Ishikawa (cell line): ENCODE data around the gene PDE2A.

ENCODE experiments used
- CEBPB ChIP-seq: IDR thresholded peaks from 2 replicates; pipeline ENCODE4 v1.6.1; 2012
- CREB1 ChIP-seq: IDR thresholded peaks from 2 replicates; pipeline ENCODE4 v1.6.1; 2012; ENCODE audit warnings: low read depth
- EGR1 ChIP-seq: IDR thresholded peaks from 2 replicates; pipeline ENCODE4 v1.6.1; 2012
- EP300 ChIP-seq: IDR thresholded peaks from 2 replicates; pipeline ENCODE4 v1.6.1; 2012; ENCODE audit warnings: borderline replicate concordance
- FOXM1 ChIP-seq: IDR thresholded peaks from 2 replicates; pipeline ENCODE4 v1.6.1; 2012; ENCODE audit warnings: low read depth, borderline replicate concordance
- MAX ChIP-seq: IDR thresholded peaks from 2 replicates; pipeline ENCODE4 v1.6.1; 2012
- NFIC ChIP-seq: IDR thresholded peaks from 2 replicates; pipeline ENCODE4 v1.6.1; 2012
- RAD21 ChIP-seq: IDR thresholded peaks from 2 replicates; pipeline ENCODE4 v1.6.1; 2012; ENCODE audit warnings: low read depth
- REST ChIP-seq: IDR thresholded peaks from 2 replicates; pipeline ENCODE4 v1.6.1; 2012; ENCODE audit warnings: low read depth, mild to moderate bottlenecking
- TAF1 ChIP-seq: IDR thresholded peaks from 2 replicates; pipeline ENCODE4 v1.6.1; 2012; ENCODE audit warnings: low read depth, mild to moderate bottlenecking
- TCF12 ChIP-seq: IDR thresholded peaks from 2 replicates; pipeline ENCODE4 v1.6.1; 2012; ENCODE audit warnings: low read depth
- TEAD4 ChIP-seq: IDR thresholded peaks from 2 replicates; pipeline ENCODE4 v1.6.1; 2012
- USF1 ChIP-seq: IDR thresholded peaks from 2 replicates; pipeline ENCODE4 v1.6.1; 2012
- YY1 ChIP-seq: IDR thresholded peaks from 2 replicates; pipeline ENCODE4 v1.6.1; 2012; ENCODE audit warnings: low read depth
- ZBTB7A ChIP-seq: IDR thresholded peaks from 2 replicates; pipeline ENCODE4 v1.6.1; 2012; ENCODE audit warnings: low read depth

The PDE2A gene

DNA sequence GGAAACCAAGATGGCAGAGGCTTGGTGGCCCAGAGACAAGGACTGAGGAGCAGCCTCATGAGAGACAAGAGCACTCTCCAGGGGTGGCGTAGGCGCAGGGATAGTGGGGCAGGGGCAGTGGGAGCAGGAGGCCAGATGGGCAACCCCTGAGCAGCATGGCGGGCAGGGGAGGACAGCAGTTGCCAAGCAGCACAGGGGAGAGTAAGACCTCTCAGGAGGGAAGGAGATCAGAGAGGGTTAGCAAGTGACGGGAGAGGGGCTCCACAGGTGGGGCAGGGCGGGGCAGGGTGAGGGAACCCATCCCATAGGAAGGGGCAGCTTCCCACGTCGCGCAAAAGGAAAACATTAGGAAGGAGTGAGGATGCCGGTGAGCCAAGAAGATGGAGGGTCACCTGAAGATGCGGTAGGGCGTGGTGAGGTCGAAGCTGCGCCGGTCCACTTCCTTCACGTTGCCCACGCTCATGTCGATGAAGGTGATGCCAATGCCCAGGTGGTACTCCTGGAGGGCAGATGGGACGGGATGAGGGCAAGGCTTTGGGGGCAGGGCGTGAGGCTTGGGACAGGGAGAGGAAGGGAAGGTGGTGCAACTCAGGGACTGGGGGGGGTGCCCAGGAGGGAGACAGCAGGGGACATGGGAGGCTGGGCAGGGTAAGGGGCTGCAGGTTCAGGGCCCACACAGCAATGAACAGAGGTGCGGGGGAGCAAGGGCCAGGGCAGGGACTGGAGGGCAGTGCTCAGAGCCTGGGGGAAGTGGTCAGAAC is 35.4 kb upstream of the PDE2A start:
- no peak for TF ChIP-seq TCF12
- no peak for TF ChIP-seq MAX
- no peak for TF ChIP-seq YY1
- no peak for TF ChIP-seq REST
- no peak for TF ChIP-seq CEBPB
- TF ChIP-seq FOXM1, result no peak
- no peak for TF ChIP-seq CREB1
- no peak for TF ChIP-seq TEAD4
- TF ChIP-seq EP300, result no peak
- no peak for TF ChIP-seq RAD21
- TF ChIP-seq EGR1, result no peak
- TF ChIP-seq USF1, result no peak
- TF ChIP-seq TAF1, result no peak
- no peak for TF ChIP-seq NFIC

DNA sequence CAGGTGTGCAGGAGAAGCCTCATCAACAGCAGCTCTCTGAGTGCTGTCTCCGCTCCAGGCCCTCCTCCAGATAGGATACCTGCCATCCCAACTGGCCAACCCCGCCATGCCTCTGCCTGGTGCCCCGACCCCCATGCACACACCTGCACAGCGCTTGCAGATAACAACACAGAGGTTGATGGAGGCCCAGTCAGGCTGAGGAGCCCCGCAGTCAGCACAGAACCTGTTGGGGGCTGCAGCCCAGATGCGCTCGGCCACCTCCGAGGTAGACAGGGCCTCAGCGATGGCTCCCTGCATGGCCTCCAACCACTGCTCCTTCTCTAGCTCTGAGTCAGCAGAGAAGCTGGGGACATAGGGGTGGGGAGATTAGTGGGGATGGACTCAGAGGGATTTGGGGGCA is 32.8 kb upstream of the PDE2A start:
- TF ChIP-seq CREB1, result no peak
- TF ChIP-seq TEAD4, result no peak
- TF ChIP-seq EGR1, result no peak
- no peak for TF ChIP-seq ZBTB7A
- TF ChIP-seq RAD21, result no peak
- TF ChIP-seq TAF1, result no peak
- TF ChIP-seq EP300, result no peak
- no peak for TF ChIP-seq USF1
- TF ChIP-seq NFIC, result no peak
- no peak for TF ChIP-seq TCF12
- TF ChIP-seq FOXM1, result no peak
- no peak for TF ChIP-seq YY1
- no peak for TF ChIP-seq REST
- TF ChIP-seq CEBPB, result no peak

DNA sequence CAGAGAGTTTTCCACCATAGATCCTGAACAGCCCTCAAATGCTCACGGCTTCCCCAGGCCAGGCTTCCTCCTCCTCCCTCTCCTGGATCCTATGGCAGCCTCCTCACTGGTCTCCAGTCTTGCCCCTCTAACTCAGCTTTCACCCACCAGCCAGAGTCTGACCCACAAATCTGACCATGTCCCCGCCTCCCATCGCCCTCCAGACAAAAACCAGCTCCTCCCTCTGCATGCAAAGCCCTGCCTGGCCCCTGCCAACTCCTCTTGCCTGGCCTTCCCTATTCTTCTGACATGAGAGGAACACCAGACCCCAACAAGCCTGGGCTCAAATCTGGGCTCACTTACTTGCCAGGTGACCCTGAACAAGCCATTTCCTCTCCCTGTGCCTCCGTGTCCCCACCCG is 32.4 kb upstream of the PDE2A start:
- no peak for TF ChIP-seq TEAD4
- TF ChIP-seq USF1, result no peak
- no peak for TF ChIP-seq FOXM1
- TF ChIP-seq EP300, result no peak
- TF ChIP-seq EGR1, result no peak

DNA sequence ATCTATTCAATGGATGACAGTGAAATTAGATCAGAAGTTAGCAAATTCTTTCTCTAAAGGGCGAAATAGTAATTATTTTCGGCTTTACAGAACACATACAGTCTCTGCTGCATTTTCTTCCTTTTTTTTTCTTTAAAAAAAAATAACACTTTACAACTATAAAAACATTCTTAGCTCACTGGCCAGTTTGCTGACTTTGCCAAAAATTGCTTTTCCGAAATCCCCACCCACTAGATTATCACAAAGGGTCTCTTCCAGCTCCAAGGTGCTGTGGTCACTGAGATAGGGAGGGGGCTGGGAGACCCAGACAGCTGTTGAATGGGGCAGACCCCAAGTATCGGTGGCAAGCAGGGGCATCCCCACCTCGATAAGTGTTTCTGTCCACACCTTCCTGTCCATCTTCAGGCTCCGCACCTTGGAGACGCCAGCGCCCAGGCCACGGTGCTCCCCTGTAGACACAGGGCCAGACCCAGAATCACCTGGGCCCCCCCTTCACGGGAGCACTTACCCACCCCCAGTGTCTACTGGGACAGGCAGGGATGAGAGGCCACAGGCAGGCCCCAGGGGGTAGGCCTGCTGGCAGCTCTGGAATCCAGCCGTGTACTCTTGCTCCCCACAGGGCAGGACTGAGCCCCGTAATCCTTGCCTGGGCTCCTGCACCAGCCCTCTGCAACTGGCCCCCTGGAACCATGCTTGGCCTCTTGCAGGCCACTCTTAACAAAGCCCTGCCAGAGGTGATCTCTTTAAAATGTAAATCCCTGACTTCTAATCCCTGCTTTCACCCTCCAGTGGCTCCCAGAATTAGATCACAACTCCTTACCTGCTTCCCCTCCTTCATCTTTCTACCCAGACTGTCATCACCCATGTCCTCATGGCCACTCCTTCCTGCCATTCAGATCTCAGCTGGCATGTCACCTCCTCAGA is 31.5 kb upstream of the PDE2A start:
- TF ChIP-seq CREB1 (no peak), CEBPB (no peak), TEAD4 (no peak)

GRCh38 chr11:72704783-72705265 is 30.6 kb upstream of the PDE2A start:
- TF ChIP-seq CREB1 (no peak), YY1 (no peak), EP300 (no peak), FOXM1 (no peak)
